HG03045 (cell line): ENCODE data around the gene SPRR3.

Experiments used
- ATAC-seq: cut with Tn5 transposase; IDR thresholded peaks from one replicate; pipeline ENCODE4 v1.9.1; 2021; ENCODE audit warnings: mild to moderate bottlenecking, moderate library complexity; ENCODE audit not compliant: unreplicated experiment

The SPRR3 gene

GRCh38 chr1:153040950-153041631, 39.5 kb downstream of the SPRR3 start, which contains the start of gene SPRR2D:
Gene SPRR2D (minus strand): TSS chr1:153041120. CDS start chr1:153040346, 774 bp downstream.
- no peak for ATAC-seq

DNA sequence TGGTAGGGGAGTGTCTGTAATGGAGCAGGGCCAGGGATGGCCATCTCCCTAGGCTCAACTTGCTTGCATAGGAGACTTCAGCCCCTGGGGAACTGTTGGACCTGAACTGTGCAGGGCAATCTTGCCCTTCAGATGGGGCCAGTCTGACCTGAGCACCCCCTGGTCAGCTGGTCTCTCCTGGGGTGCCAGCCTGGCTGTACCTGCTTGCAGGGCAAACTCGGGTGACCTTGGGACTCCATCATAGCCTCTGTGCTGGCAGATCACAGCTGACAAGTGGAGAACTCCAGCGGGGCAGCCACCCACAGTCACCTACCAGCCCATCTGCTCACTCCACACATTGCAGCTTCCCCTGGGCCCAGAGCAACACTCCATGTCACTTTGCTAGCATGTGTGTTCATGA, 47.7 kb downstream of the SPRR3 start:
- no peak for ATAC-seq
